Endothelial cell (in vitro differentiated cells): Measurements from ENCODE around the gene SH2D5. TPM values are rescaled to one million over a fixed set of nuclear protein-coding genes. Genes with fewer than 3 reads are reported as not detected.

Experiments used
- DNase-seq: peaks from one replicate; pipeline ENCODE4 v3.0.0; 2021; ENCODE audit warnings: low spot score
- H3K27ac Mint-ChIP-seq: one replicate; pipeline ENCODE4 v1.8.0; 2021; ENCODE audit warnings: mixed read lengths, inconsistent platforms; ENCODE audit not compliant: unreplicated experiment
- H3K27me3 Mint-ChIP-seq: one replicate; pipeline ENCODE4 v1.8.0; 2021; ENCODE audit warnings: mild to moderate bottlenecking, moderate library complexity, mixed read lengths, inconsistent platforms; ENCODE audit not compliant: unreplicated experiment
- H3K36me3 Mint-ChIP-seq: one replicate; pipeline ENCODE4 v1.8.0; 2021; ENCODE audit warnings: mild to moderate bottlenecking, low read depth, mixed read lengths, inconsistent platforms; ENCODE audit not compliant: unreplicated experiment
- H3K4me1 Mint-ChIP-seq: one replicate; pipeline ENCODE4 v1.8.0; 2021; ENCODE audit warnings: mild to moderate bottlenecking, mixed read lengths, inconsistent platforms; ENCODE audit not compliant: unreplicated experiment
- H3K4me3 Mint-ChIP-seq: one replicate; pipeline ENCODE4 v1.8.0; 2021; ENCODE audit warnings: mild to moderate bottlenecking, mixed read lengths, inconsistent platforms; ENCODE audit not compliant: unreplicated experiment
- H3K9me3 Mint-ChIP-seq: one replicate; pipeline ENCODE4 v1.8.0; 2021; ENCODE audit warnings: mixed read lengths, inconsistent platforms; ENCODE audit not compliant: unreplicated experiment
- total RNA-seq: library from RNA; stranded (reverse); fragmentation: NEBNext Ultra II Directional; extraction: Animal tissue kit (Norgen Biotek cat#: 25700); gene quantifications from one replicate; pipeline ENCODE4 v1.2.1, GENCODE V29; 2021; ENCODE audit not compliant: unreplicated experiment
- TF ChIP-seq, protein P1 (sequence below): fragments of 200-600 bp; sonication (generic); IDR thresholded peaks from one replicate; pipeline ENCODE4 v1.5.0; 2021; ENCODE audit warnings: antibody characterized with exemption; ENCODE audit not compliant: unreplicated experiment

Gene SH2D5
- total RNA-seq, 1 donor from 2014 or later = 0.26 TPM

DNA sequence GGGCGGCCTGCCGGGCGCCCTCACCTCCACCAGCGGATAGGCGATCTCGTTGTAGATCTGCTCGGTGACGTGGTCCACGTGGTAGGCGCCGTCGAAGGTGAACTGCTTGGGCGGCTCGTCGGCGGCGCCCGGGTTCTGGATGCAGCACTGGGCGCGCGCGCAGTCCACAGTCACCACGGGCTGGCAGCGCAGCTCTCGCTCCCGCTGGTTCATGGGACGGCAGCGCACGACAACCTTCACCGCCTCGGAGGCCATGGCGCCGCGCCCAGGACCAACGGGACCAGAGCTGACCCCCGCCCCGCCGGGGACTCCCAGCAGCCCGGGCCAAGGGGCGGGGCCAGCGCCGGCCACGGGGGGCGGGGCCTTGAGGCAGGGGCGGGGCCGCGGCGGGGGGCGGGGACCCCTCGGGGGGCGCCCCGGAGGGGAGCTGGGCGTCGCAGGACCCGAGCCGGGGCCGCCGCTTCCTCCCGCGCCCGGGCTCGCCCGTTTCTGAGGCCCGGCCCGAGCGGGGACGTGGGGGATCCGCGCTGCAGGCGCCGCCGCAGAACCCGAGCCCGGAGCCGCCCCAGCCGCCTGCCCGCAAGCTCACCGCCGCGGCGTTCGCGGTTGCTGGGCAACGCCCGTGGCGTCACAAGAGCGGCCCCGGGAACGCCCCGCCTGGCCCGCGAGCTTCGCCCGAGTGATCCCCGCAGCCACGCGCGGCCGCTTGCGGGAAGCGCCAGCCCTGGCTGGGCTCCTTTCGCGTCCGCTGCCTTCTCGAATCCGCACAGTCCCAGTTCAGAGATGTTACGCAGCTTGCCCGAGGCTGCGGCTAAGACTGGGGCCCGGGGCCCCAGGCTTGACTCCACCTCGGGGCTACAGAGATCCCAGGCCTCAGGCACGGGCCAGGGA lies 14.8 kb downstream of the SH2D5 start, which contains the start of gene KIF17:
Gene KIF17 (minus strand): TSS at position 556 of the 891 bp plus-strand sequence. CDS start 301 bp downstream, at position 255.
- DNase-seq = peak; percentile 79
- TF ChIP-seq, protein P1, sequence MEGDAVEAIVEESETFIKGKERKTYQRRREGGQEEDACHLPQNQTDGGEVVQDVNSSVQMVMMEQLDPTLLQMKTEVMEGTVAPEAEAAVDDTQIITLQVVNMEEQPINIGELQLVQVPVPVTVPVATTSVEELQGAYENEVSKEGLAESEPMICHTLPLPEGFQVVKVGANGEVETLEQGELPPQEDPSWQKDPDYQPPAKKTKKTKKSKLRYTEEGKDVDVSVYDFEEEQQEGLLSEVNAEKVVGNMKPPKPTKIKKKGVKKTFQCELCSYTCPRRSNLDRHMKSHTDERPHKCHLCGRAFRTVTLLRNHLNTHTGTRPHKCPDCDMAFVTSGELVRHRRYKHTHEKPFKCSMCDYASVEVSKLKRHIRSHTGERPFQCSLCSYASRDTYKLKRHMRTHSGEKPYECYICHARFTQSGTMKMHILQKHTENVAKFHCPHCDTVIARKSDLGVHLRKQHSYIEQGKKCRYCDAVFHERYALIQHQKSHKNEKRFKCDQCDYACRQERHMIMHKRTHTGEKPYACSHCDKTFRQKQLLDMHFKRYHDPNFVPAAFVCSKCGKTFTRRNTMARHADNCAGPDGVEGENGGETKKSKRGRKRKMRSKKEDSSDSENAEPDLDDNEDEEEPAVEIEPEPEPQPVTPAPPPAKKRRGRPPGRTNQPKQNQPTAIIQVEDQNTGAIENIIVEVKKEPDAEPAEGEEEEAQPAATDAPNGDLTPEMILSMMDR = no peak
- Mint-ChIP-seq H3K27me3 (peaks cover 22% of the 10 kb centered on the region), H3K27ac (peak within 1 kb of the TSS; percentile 36), H3K4me3 (peak within 1 kb of the TSS; percentile 80), H3K4me1 (peaks cover 16% of the 10 kb centered on the region), H3K36me3 (peaks cover 3% of the 10 kb centered on the region), H3K9me3 (no peaks in the 10 kb centered on the region)

DNA sequence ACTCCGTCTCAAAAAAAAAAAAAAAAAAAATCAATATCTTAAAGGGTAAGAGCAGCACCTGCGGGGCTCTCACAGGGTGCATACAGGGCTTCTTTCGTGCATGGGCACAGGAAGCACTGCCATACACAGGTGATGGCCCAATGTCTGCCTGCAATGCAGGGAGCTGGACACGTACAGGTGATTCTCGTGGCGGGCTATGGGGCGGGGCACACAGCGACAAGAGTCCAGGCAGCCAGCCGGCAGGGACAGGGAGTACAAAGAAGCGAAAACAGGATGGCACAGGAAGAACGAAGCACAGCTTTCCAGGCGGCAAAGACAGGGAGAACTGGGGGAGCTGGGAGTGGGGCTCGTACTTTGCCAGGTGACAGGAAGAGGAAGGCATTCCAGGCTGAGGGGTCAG lies 16.3 kb downstream of the SH2D5 start:
- Mint-ChIP-seq H3K9me3 (no peaks in the 10 kb centered on the region), H3K27me3 (peaks cover 22% of the 10 kb centered on the region), H3K36me3 (no peaks in the 10 kb centered on the region), H3K4me1 (peaks cover 16% of the 10 kb centered on the region), H3K27ac (peak overlapping the region; percentile 36), H3K4me3 (peak overlapping the region; percentile 80)
- no peak for DNase-seq
- TF ChIP-seq, protein P1 = no peak

DNA sequence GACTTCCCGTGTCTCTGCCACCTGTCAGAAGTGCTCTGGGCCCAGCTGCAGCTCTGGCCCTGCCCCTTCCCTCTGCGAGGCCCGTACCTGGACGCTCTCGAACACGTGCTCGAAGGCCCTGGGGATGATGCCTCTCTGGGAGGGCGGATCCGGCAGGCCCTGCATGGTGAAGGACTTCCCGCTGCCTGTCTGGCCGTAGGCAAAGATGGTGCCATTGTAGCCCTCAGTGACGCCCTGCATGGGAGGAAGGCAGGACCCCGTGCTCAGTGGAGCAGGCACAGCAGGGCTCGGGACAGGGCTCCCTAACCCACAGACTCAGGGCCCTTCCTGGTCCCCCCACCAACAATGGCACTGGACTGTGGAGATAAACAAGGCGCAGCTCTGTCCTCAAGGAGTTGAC lies 17.1 kb downstream of the SH2D5 start:
- TF ChIP-seq, protein P1 = no peak
- no peaks in the 10 kb centered on the region for H3K9me3 Mint-ChIP-seq
- DNase-seq = no peak
- no peak overlapping the region for H3K4me3 Mint-ChIP-seq
- peaks cover 22% of the 10 kb centered on the region for H3K27me3 Mint-ChIP-seq
- no peak overlapping the region for H3K27ac Mint-ChIP-seq
- H3K4me1 Mint-ChIP-seq = peaks cover 16% of the 10 kb centered on the region
- H3K36me3 Mint-ChIP-seq = no peaks in the 10 kb centered on the region

DNA sequence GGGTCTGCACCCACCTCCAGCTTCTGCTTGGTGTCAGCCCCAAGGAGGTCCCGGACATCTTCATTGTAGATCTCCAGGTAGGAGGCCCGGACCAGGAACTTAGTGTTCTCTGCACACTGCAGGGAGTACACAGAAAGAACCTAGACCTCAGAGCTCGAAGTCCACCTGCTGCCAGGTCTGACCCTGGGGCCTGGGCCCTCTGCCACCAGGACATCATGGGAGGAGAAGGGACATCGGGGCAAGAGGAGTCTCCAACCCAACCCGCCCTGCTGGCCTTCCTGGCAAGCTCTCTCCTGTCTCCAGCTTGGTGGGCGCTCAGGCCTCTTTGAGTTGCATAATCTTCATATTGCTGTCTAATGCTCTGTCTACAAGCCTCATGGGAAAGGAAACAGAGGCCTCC lies 19.1 kb downstream of the SH2D5 start:
- no peak overlapping the region for H3K4me3 Mint-ChIP-seq
- no peaks in the 10 kb centered on the region for H3K36me3 Mint-ChIP-seq
- no peaks in the 10 kb centered on the region for H3K9me3 Mint-ChIP-seq
- H3K4me1 Mint-ChIP-seq = peaks cover 13% of the 10 kb centered on the region
- peaks cover 11% of the 10 kb centered on the region for H3K27me3 Mint-ChIP-seq
- no peak overlapping the region for H3K27ac Mint-ChIP-seq
- TF ChIP-seq, protein P1 = no peak
- DNase-seq = no peak

DNA sequence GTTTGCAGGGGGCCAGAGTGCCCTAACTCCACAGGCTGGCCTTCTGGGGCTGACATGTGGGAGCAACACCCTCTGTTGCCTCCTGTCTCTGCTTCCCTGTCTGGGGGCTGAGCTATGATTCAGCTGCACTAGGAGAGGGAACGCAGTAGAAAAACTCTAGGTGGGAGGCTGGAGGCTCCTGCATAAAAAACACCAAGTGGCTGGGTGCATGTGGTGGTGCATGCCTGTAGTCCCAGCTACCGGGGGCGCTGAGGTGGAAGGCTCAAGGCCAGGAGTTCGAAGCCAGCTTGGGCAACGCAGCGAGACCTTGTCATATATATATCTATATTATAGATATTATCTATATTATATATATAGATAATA lies 20.3 kb downstream of the SH2D5 start:
- DNase-seq = no peak
- H3K4me1 Mint-ChIP-seq = peaks cover 15% of the 10 kb centered on the region
- H3K36me3 Mint-ChIP-seq = no peaks in the 10 kb centered on the region
- H3K27me3 Mint-ChIP-seq = peaks cover 9% of the 10 kb centered on the region
- TF ChIP-seq, protein P1 = no peak
- no peak overlapping the region for H3K4me3 Mint-ChIP-seq
- H3K9me3 Mint-ChIP-seq = no peaks in the 10 kb centered on the region
- H3K27ac Mint-ChIP-seq = no peak overlapping the region
